ENCODE results near the gene SESN3. TPM values are rescaled to one million over a fixed set of nuclear protein-coding genes. Genes with fewer than 3 reads are reported as not detected.
A peak's percentile ranks its signal among the peaks of the same experiment; 100 is the strongest.
"Not testable (repeated sequence)": the region's sequence is repeated elsewhere in the genome, so short reads cannot be mapped to it uniquely, and the experiment has no call there.

Gene SESN3
- total RNA-seq, 1 experiment from 2014 or later: 8.8 TPM

- peak; percentile 92 for DNase-seq (ENCODE audit: low read depth, low spot score)
- in situ Hi-C loops (cut with HindIII; ENCODE audit: low pct_unique_long_range_greater_than_20kb, low sequenced_read_pairs): no loop called here
Measured at GRCh38 chr11:95254131-95254704, 23.2 kb upstream of the SESN3 start.

- in situ Hi-C loops (cut with HindIII; ENCODE audit: low pct_unique_long_range_greater_than_20kb, low sequenced_read_pairs): no loop called here
- DNase-seq (ENCODE audit: low read depth, low spot score): no peak
Measured at GRCh38 chr11:95253141-95253540, 22.1 kb upstream of the SESN3 start.

GRCh38 chr11:95252586-95252985, 21.6 kb upstream of the SESN3 start:
- no peak for DNase-seq (ENCODE audit: low read depth, low spot score)
- in situ Hi-C loops (cut with HindIII; ENCODE audit: low pct_unique_long_range_greater_than_20kb, low sequenced_read_pairs): no loop called here

- DNase-seq (ENCODE audit: low read depth, low spot score); in situ Hi-C loops (cut with HindIII; ENCODE audit: low pct_unique_long_range_greater_than_20kb, low sequenced_read_pairs): not testable (repeated sequence)
Measured at GRCh38 chr11:95251896-95252295, 20.9 kb upstream of the SESN3 start.

- no peak for DNase-seq (ENCODE audit: low read depth, low spot score)
- in situ Hi-C loops (cut with HindIII; ENCODE audit: low pct_unique_long_range_greater_than_20kb, low sequenced_read_pairs): no loop called here
Measured at GRCh38 chr11:95248666-95249467, 17.9 kb upstream of the SESN3 start.

GRCh38 chr11:95247883-95248282, 16.9 kb upstream of the SESN3 start:
- in situ Hi-C loops (cut with HindIII; ENCODE audit: low pct_unique_long_range_greater_than_20kb, low sequenced_read_pairs): no loop called here
- DNase-seq (ENCODE audit: low read depth, low spot score): no peak

GRCh38 chr11:95247127-95247684, 16.2 kb upstream of the SESN3 start:
- no peak for DNase-seq (ENCODE audit: low read depth, low spot score)
- in situ Hi-C loops (cut with HindIII; ENCODE audit: low pct_unique_long_range_greater_than_20kb, low sequenced_read_pairs): no loop called here

- in situ Hi-C loops (cut with HindIII; ENCODE audit: low pct_unique_long_range_greater_than_20kb, low sequenced_read_pairs): no loop called here
Measured at GRCh38 chr11:95245581-95245980, 14.6 kb upstream of the SESN3 start.

GRCh38 chr11:95245038-95245437, 14.0 kb upstream of the SESN3 start:
- in situ Hi-C loops (cut with HindIII; ENCODE audit: low pct_unique_long_range_greater_than_20kb, low sequenced_read_pairs): no loop called here

More at GRCh38 chr11:95245581-95245980, 14.6 kb upstream of the SESN3 start:
- DNase-seq (ENCODE audit: low read depth, low spot score): no peak

GRCh38 chr11:95243673-95244072, 12.7 kb upstream of the SESN3 start:
- no peak for DNase-seq (ENCODE audit: low read depth, low spot score)
- in situ Hi-C loops (cut with HindIII; ENCODE audit: low pct_unique_long_range_greater_than_20kb, low sequenced_read_pairs): no loop called here

More at GRCh38 chr11:95245038-95245437, 14.0 kb upstream of the SESN3 start:
- DNase-seq (ENCODE audit: low read depth, low spot score): no peak

- in situ Hi-C loops (cut with HindIII; ENCODE audit: low pct_unique_long_range_greater_than_20kb, low sequenced_read_pairs): no loop called here
- DNase-seq (ENCODE audit: low read depth, low spot score): no peak
Measured at GRCh38 chr11:95242845-95243605, 12.0 kb upstream of the SESN3 start.

- in situ Hi-C loops (cut with HindIII; ENCODE audit: low pct_unique_long_range_greater_than_20kb, low sequenced_read_pairs): no loop called here
- DNase-seq (ENCODE audit: low read depth, low spot score): no peak
Measured at GRCh38 chr11:95242091-95242844, 11.3 kb upstream of the SESN3 start.

- DNase-seq (ENCODE audit: low read depth, low spot score): no peak
- in situ Hi-C loops (cut with HindIII; ENCODE audit: low pct_unique_long_range_greater_than_20kb, low sequenced_read_pairs): no loop called here
Measured at GRCh38 chr11:95241681-95242081, 10.7 kb upstream of the SESN3 start.

- in situ Hi-C loops (cut with HindIII; ENCODE audit: low pct_unique_long_range_greater_than_20kb, low sequenced_read_pairs): no loop called here
- no peak for DNase-seq (ENCODE audit: low read depth, low spot score)
Measured at GRCh38 chr11:95239871-95240649, 9.1 kb upstream of the SESN3 start.

GRCh38 chr11:95232666-95233065, 1.7 kb upstream of the SESN3 start:
- in situ Hi-C loops (cut with HindIII; ENCODE audit: low pct_unique_long_range_greater_than_20kb, low sequenced_read_pairs): no loop called here

GRCh38 chr11:95231881-95232605, 1.0 kb upstream of the SESN3 start:
- in situ Hi-C loops (cut with HindIII; ENCODE audit: low pct_unique_long_range_greater_than_20kb, low sequenced_read_pairs): no loop called here
- no peak for DNase-seq (ENCODE audit: low read depth, low spot score)

More at GRCh38 chr11:95232666-95233065, 1.7 kb upstream of the SESN3 start:
- no peak for DNase-seq (ENCODE audit: low read depth, low spot score)

Measured in SK-MEL-5 (cell line).